ENCODE measurements around the gene MAN1B1.

GRCh38 chr9:137141050-137141810, 54.4 kb downstream of the MAN1B1 start:
- no peak for TF ChIP-seq EP300 (IDR thresholded peaks at IDR 0.05; ENCODE audit: borderline replicate concordance)
- TF ChIP-seq NFIC (IDR thresholded peaks at IDR 0.05), result no peak
- TF ChIP-seq REST (IDR thresholded peaks at IDR 0.05; ENCODE audit: low read depth), result no peak
- no peak for TF ChIP-seq EGR1 (IDR thresholded peaks at IDR 0.05)
- TF ChIP-seq YY1 (IDR thresholded peaks at IDR 0.05; ENCODE audit: low read depth), result no peak
- no peak for TF ChIP-seq TCF12 (IDR thresholded peaks at IDR 0.05; ENCODE audit: low read depth)
- no peak for TF ChIP-seq CEBPB (IDR thresholded peaks at IDR 0.05)
- no peak for TF ChIP-seq CREB1 (IDR thresholded peaks at IDR 0.05; ENCODE audit: low read depth)
- no peak for TF ChIP-seq RAD21 (IDR thresholded peaks at IDR 0.05; ENCODE audit: low read depth)
- TF ChIP-seq TEAD4 (IDR thresholded peaks at IDR 0.05), result no peak
- no peak for TF ChIP-seq USF1 (IDR thresholded peaks at IDR 0.05)
- TF ChIP-seq ZBTB7A (IDR thresholded peaks at IDR 0.05; ENCODE audit: low read depth), result no peak

Measured in Ishikawa (cell line).